ENCODE data around the gene SESTD1.
A peak's percentile ranks its signal among the peaks of the same experiment; 100 is the strongest.

The SESTD1 gene

DNA sequence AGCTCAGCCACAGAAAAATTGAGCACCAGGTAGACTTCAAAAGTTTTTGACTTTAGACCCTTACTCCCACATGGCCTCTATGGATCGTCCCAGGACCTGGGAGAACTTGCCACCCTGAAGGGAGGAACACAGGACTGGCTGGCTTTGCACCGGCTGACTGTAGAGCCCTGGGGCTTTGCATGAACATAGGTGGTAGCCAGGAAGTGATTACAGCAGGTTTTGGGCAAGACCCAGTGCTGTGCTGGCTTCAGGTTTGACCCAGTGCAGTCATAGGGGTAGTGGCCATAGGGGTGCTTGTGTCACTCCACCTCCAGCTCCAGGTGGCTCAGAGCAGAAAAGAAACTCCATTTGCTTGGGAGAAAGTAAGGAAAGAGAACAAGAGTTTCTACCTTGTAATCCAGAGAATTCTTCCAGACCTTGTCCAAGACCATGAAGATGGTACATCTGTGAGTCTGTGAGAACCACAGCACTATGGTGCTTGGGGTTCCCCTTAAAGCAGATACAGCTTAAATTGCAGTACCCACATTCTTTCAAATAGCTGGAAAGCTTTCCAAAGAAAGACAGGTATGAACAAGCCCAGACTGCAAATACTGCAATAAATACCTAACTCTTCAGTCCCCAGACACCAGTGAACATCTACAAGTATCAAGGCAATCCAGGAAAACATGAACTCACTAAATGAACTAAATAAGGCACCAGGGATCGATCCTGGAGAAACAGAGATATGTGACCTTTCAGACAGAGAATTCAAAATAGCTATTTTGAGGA is 13.0 kb upstream of the SESTD1 start:
- H3K27me3 ChIP-seq (ENCODE audit: insufficient read depth, low read length) = no peaks in the 10 kb centered on the region
- no peaks in the 10 kb centered on the region for H3K9me3 ChIP-seq (ENCODE audit: low read length)

DNA sequence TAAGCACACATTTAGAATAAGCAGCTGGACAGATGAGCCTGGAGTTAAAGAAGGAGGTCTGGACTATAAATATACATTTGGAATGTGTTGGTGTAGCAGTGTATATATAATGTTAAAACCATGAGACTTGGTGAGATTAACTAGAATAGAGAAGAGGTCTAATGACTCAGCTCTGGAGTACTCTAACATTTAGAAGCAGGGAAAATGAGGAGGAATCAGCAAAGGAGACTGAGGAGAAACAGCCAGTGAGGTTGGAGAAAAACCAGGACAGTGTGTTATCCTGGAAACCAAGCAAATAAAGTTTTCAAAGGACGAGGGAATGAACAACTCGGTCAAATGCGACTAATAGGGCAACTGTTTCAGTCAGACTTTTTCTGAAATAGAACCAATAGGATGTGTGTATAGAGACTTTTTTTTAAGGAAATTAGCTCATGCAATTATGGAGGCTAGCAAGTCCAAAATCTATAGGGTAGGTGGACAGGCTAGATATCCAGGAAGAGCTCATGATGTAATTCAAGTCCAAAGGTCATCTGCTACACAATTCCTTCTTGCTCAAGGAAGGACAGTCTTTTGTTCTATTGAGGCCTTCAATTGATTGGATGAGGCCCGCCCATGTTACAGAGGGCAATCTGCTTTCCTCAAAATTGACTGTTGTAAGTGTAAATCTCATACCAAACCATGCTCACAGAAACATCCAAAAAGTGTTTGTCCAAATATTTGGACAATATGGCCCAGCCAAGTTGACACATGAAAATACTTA is 10.8 kb upstream of the SESTD1 start:
- Histone ChIP-seq H2AFZ (ENCODE audit: low read depth, low read length) (no peak overlapping the region), H3K9me3 (ENCODE audit: low read length) (no peaks in the 10 kb centered on the region), H3K4me3 (ENCODE audit: low read length) (no peak overlapping the region), H3K36me3 (ENCODE audit: insufficient read depth, low read length) (no peaks in the 10 kb centered on the region), H3K4me1 (ENCODE audit: insufficient read depth, low read length) (peaks cover 17% of the 10 kb centered on the region), H3K27me3 (ENCODE audit: insufficient read depth, low read length) (no peaks in the 10 kb centered on the region)

More for the DNA sequence above, 13.0 kb upstream of the SESTD1 start:
- Histone ChIP-seq H3K4me3 (ENCODE audit: low read length) (no peak overlapping the region), H3K36me3 (ENCODE audit: insufficient read depth, low read length) (no peaks in the 10 kb centered on the region), H3K4me1 (ENCODE audit: insufficient read depth, low read length) (peaks cover 16% of the 10 kb centered on the region), H2AFZ (ENCODE audit: low read depth, low read length) (no peak overlapping the region)

DNA sequence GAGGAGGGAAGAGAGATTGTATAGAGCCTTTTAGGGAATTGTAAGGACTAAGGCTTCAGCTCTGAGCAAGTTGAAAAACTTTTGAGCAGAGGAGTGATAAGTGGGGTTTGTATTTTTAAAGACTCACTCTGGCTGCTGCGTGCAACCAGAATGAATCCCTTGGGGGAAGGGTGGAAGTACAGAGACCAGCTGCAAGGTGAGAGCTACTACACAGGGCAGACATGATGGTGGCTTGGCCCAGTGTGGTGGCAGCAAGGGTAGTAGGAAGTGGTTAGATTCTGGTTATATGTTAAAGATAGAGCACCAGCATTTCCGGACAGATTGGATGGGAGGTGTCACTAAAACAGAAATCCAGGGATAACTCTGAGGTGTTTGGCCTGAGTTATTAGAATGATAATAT is 10.1 kb upstream of the SESTD1 start:
- no peak overlapping the region for H2AFZ ChIP-seq (ENCODE audit: low read depth, low read length)
- no peaks in the 10 kb centered on the region for H3K36me3 ChIP-seq (ENCODE audit: insufficient read depth, low read length)
- no peaks in the 10 kb centered on the region for H3K27me3 ChIP-seq (ENCODE audit: insufficient read depth, low read length)
- no peak overlapping the region for H3K4me3 ChIP-seq (ENCODE audit: low read length)
- no peaks in the 10 kb centered on the region for H3K9me3 ChIP-seq (ENCODE audit: low read length)
- peaks cover 17% of the 10 kb centered on the region for H3K4me1 ChIP-seq (ENCODE audit: insufficient read depth, low read length)

DNA sequence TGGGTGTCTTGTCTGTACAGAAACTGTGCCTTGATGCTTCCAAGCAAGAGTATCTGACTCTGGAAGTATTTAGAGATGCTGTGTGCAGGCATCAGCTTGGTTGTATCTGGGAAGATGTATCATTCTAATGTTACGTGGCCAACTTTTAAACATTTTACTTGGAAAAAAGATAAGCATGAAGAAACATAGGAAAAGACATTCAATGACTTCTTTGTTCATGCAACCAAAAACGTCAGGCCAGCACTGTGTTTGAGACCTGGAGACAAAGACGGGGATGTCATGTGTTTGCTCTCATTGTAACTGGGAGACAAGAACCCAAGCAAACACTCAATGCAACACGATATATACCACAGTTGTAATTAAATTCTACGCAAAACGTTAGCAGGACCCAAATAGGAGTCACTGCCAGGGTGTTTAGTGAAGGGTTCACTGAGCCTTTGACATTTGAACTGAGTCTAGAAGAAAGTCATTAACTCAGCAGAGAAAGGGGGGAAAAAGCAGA is 8.9 kb upstream of the SESTD1 start:
- no peaks in the 10 kb centered on the region for H3K27me3 ChIP-seq (ENCODE audit: insufficient read depth, low read length)
- H3K36me3 ChIP-seq (ENCODE audit: insufficient read depth, low read length) = no peaks in the 10 kb centered on the region
- H3K4me1 ChIP-seq (ENCODE audit: insufficient read depth, low read length) = peaks cover 17% of the 10 kb centered on the region
- no peaks in the 10 kb centered on the region for H3K9me3 ChIP-seq (ENCODE audit: low read length)
- no peak overlapping the region for H2AFZ ChIP-seq (ENCODE audit: low read depth, low read length)
- H3K4me3 ChIP-seq (ENCODE audit: low read length) = no peak overlapping the region

DNA sequence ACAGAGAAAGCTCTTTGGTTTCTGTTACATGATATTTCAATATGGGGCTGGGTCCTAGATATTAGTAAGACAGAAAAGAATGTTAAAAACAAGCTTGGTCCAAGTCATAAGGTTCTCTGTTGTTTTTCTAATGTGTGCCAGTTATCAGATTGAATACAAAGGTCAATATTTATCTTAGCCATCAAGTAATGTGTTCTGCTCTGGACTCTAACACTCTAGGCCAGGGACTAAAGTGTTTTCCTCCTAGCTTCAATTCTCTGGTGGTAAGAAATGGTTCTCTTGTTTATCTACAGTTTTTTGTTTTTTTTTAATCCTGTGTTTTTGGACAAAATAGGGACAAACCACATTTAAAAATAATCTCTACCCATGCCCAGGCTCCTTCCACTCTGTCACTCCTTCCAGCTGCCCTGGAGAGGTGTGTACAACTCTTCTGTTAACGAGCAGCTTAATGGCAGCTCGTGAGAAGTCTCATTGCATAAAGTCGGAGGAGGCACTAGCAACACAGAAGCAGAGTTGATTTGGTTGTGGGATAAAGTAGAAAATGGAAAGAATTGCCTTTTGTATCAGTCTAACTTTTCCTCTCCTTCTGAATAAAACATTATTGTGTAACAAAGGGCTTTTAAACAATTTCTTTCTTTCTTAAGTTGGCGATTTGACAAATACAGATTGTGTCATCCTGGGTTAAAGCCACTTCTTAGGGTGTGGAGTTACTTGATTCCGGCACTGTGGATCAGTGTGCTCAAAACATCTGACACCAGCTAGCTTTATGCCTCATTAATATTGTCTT is 8.0 kb upstream of the SESTD1 start:
- H3K9me3 ChIP-seq (ENCODE audit: low read length) = no peaks in the 10 kb centered on the region
- no peaks in the 10 kb centered on the region for H3K27me3 ChIP-seq (ENCODE audit: insufficient read depth, low read length)
- no peaks in the 10 kb centered on the region for H3K36me3 ChIP-seq (ENCODE audit: insufficient read depth, low read length)
- H3K4me3 ChIP-seq (ENCODE audit: low read length) = no peak overlapping the region
- H3K4me1 ChIP-seq (ENCODE audit: insufficient read depth, low read length) = peaks cover 17% of the 10 kb centered on the region
- H2AFZ ChIP-seq (ENCODE audit: low read depth, low read length) = no peak overlapping the region

DNA sequence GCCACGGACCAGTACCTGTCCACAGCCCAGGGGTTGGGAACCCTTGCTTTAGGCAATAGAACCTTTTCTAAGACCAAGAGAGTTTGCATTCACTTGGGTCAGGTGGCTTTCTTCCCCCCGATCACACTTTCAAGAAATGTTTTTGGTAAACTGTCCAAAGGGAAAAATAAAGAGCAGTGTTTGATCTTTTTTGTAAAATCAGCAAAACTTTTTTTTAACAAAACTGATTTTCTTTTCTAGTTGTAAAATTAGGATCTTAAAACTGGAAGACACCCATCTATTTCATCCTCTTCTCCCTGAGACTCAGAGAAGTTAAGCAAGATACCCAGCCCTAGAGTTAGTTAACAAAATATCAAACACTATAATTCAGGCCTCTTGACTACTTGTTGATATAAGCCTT is 6.1 kb upstream of the SESTD1 start:
- Histone ChIP-seq H3K27me3 (ENCODE audit: insufficient read depth, low read length) (no peaks in the 10 kb centered on the region), H3K9me3 (ENCODE audit: low read length) (no peaks in the 10 kb centered on the region), H3K4me1 (ENCODE audit: insufficient read depth, low read length) (peaks cover 14% of the 10 kb centered on the region), H2AFZ (ENCODE audit: low read depth, low read length) (no peak overlapping the region), H3K36me3 (ENCODE audit: insufficient read depth, low read length) (no peaks in the 10 kb centered on the region), H3K4me3 (ENCODE audit: low read length) (no peak overlapping the region)

DNA sequence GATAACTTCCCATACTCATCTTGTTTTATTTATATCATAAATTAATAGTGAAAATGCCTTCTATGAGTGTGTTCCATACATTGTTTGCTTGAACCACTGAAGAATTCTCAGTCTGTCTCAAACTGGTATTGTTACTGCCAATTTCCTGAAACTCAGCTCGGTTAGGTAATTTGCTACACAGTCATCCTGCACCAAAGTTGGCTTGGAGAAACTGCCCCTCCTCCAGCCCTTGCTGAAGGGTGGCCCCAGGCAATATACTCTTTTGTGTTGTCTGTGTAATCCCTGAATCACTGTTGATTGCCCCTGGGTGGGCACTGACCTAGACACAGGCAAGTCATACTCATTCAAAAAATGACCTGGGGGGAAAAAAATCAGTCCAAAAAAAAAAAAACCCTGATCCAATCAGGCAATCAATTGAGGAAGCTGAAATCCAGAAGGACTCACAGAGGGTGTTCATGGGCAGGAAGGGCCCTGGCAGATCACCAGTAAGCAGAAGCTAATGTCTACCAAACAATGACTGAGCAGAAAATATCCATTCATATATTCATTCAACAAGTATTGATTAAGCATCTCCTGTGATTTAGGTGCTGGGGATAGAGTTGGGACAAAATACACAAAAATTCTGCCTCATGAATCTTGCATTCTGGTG is 3.8 kb upstream of the SESTD1 start:
- H3K9me3 ChIP-seq (ENCODE audit: low read length) = no peaks in the 10 kb centered on the region
- H3K4me3 ChIP-seq (ENCODE audit: low read length) = no peak overlapping the region
- H3K27me3 ChIP-seq (ENCODE audit: insufficient read depth, low read length) = no peaks in the 10 kb centered on the region
- H3K4me1 ChIP-seq (ENCODE audit: insufficient read depth, low read length) = peaks cover 7% of the 10 kb centered on the region
- H3K36me3 ChIP-seq (ENCODE audit: insufficient read depth, low read length) = no peaks in the 10 kb centered on the region
- H2AFZ ChIP-seq (ENCODE audit: low read depth, low read length) = no peak overlapping the region

DNA sequence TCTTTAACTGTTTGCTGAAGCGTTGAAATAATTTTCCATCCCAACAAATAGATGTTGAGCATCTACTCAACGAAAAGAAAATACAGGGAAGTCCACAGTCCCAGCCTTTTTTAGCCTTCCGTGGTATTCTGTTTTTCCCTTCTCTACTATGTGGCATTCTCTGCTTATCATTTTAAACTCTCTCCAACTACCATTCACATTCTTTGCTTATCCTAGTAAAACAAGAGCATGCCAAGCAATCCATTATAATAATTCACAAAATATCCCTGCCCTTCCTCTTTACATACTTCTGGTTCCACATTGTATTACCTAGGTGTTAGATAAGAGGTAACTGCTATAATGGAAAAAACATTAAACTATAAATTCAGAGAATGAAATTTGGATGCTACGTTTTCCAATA is 1.6 kb upstream of the SESTD1 start:
- no peaks in the 10 kb centered on the region for H3K36me3 ChIP-seq (ENCODE audit: insufficient read depth, low read length)
- H3K9me3 ChIP-seq (ENCODE audit: low read length) = peaks cover 3% of the 10 kb centered on the region
- peaks cover 12% of the 10 kb centered on the region for H3K4me1 ChIP-seq (ENCODE audit: insufficient read depth, low read length)
- no peaks in the 10 kb centered on the region for H3K27me3 ChIP-seq (ENCODE audit: insufficient read depth, low read length)
- H2AFZ ChIP-seq (ENCODE audit: low read depth, low read length) = no peak overlapping the region
- no peak overlapping the region for H3K4me3 ChIP-seq (ENCODE audit: low read length)

DNA sequence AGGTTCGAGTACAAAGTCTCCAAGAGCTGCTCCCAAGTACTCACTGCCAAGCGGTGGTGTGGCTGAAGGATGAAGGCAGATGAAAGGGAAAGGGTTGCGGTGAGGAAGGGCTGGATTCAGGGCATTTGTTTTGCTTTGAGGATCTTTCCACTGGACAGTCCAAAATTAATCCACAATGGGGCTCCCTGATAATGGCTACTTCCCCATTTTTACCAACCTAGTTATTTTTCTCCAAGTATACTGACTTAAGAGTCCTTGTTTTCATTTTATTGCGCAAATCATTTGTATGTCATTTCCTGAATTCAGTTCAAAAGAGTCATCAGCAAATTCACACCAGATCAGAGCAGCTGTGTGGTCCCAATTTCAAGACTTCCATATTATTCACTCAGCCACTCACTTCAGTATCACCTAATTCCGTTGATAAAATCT is 464 bp upstream of the SESTD1 start:
- no peaks in the 10 kb centered on the region for H3K36me3 ChIP-seq (ENCODE audit: insufficient read depth, low read length)
- H3K4me3 ChIP-seq (ENCODE audit: low read length) = peak overlapping the region; percentile 96
- H3K9me3 ChIP-seq (ENCODE audit: low read length) = peaks cover 3% of the 10 kb centered on the region
- peaks cover 12% of the 10 kb centered on the region for H3K4me1 ChIP-seq (ENCODE audit: insufficient read depth, low read length)
- no peaks in the 10 kb centered on the region for H3K27me3 ChIP-seq (ENCODE audit: insufficient read depth, low read length)
- peak overlapping the region; percentile 99 for H2AFZ ChIP-seq (ENCODE audit: low read depth, low read length)

DNA sequence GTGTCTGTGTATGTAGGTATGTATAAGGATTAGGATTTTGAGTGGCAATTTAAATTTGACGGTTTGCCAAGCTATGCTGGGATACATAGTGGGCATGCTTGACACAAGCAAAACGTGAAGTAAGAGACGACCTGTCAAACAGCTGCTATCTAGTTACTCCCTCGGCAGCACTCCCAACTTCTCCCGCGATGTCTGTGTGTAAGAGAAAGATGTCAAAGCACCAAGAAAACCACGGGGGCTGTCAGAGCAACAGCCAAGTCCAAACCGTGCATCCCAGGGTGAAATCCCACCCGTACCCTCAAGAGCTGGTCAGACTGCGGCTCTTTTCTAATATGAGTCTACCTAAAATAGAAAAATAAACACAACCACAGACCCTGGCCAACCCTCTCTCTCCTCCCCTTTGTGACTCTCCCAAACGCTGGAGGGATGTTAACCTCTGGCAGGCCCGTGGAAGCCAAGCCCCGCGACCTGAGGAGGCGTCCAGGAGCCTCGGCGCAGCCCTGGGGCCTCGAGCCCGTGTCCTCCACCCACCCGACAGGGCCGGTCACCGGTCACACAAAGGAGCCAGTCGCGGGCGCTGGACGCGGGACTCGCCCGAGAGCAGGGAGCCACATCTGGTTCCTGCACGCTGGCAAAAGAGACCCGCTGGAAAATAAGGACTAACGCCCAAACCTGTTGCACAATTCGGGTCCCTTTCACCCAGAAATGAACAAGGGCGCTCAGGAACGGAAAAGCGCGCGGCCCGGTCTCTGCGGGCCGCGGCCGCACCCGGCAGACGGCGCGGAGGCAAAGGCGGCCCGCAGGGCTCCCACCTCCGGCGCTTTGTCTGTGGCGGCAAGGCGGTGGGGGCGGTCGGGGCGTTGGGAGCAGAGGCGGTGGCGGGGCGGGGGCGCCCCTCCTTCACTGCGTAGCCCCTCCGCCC is 925 bp downstream of the SESTD1 start:
- no peaks in the 10 kb centered on the region for H3K36me3 ChIP-seq (ENCODE audit: insufficient read depth, low read length)
- peaks cover 3% of the 10 kb centered on the region for H3K9me3 ChIP-seq (ENCODE audit: low read length)
- H2AFZ ChIP-seq (ENCODE audit: low read depth, low read length) = peak overlapping the region; percentile 99
- no peaks in the 10 kb centered on the region for H3K27me3 ChIP-seq (ENCODE audit: insufficient read depth, low read length)
- H3K4me1 ChIP-seq (ENCODE audit: insufficient read depth, low read length) = peaks cover 12% of the 10 kb centered on the region
- peak overlapping the region; percentile 96 for H3K4me3 ChIP-seq (ENCODE audit: low read length)

DNA sequence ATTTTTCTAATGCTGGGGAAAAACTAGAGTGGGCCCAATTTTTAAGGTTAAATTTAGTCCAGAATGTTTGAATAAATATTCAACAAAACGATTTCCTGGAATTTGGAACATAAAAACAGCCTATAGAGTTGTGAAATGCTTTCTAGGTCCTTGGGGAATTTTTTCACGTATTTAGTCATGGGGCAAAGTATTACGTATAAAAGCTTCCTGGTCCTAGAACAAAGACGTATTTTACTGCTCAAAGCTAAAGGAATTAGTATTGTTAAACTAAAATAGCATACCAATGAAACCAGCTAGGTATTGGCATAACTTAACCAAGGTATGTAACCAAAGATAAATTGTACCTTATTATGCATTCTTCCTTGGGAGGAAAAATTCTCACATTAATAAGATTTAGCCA is 1.6 kb downstream of the SESTD1 start:
- no peaks in the 10 kb centered on the region for H3K36me3 ChIP-seq (ENCODE audit: insufficient read depth, low read length)
- H3K9me3 ChIP-seq (ENCODE audit: low read length) = peaks cover 3% of the 10 kb centered on the region
- H3K4me3 ChIP-seq (ENCODE audit: low read length) = peak overlapping the region; percentile 96
- no peak overlapping the region for H2AFZ ChIP-seq (ENCODE audit: low read depth, low read length)
- no peaks in the 10 kb centered on the region for H3K27me3 ChIP-seq (ENCODE audit: insufficient read depth, low read length)
- H3K4me1 ChIP-seq (ENCODE audit: insufficient read depth, low read length) = peaks cover 12% of the 10 kb centered on the region

All from neuron (in vitro differentiated cells).